ENCODE results near the gene CHAD. TPM values are rescaled to one million over a fixed set of nuclear protein-coding genes. Genes with fewer than 3 reads are reported as not detected.

The CHAD gene, protein sequence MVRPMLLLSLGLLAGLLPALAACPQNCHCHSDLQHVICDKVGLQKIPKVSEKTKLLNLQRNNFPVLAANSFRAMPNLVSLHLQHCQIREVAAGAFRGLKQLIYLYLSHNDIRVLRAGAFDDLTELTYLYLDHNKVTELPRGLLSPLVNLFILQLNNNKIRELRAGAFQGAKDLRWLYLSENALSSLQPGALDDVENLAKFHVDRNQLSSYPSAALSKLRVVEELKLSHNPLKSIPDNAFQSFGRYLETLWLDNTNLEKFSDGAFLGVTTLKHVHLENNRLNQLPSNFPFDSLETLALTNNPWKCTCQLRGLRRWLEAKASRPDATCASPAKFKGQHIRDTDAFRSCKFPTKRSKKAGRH
- total RNA-seq = 2.1 TPM

DNA sequence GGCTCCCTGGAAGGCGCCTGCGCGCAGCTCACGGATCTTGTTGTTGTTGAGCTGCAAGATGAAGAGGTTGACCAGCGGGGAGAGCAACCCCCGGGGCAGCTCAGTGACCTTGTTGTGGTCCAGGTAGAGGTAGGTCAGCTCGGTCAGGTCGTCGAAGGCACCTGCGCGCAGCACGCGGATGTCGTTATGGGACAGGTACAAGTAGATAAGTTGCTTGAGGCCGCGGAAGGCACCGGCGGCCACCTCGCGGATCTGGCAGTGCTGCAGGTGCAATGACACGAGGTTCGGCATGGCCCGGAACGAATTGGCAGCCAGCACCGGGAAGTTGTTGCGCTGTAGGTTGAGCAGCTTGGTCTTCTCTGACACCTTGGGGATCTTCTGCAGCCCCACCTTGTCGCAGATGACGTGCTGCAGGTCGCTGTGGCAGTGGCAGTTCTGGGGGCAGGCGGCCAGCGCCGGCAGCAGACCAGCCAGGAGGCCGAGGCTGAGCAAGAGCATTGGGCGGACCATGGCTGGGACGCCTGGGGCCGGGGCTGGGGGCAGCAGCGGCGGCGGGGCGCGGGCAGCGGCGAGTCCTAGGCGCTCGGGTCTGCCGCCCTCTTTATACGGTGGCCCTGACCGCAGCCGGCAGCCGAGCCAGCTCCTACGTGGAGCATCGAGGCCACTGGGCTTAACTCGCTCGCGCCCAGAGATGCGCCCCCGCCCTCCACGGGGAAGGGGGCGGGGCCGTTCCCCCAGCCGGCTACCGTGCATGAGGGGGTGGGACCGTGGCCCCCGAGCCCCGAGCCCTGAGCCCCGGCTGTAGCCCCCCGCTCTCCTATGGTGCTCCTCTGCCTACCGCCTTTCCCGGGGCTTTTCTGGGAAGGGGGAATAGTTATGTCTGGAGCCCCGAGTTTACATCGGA lies at the start of gene CHAD:
Gene CHAD (minus strand): TSS at position 577 of the 904 bp plus-strand sequence. CDS start 67 bp downstream, at position 510.
- DNase-seq (ENCODE audit: low spot score) = peak; percentile 36

DNA sequence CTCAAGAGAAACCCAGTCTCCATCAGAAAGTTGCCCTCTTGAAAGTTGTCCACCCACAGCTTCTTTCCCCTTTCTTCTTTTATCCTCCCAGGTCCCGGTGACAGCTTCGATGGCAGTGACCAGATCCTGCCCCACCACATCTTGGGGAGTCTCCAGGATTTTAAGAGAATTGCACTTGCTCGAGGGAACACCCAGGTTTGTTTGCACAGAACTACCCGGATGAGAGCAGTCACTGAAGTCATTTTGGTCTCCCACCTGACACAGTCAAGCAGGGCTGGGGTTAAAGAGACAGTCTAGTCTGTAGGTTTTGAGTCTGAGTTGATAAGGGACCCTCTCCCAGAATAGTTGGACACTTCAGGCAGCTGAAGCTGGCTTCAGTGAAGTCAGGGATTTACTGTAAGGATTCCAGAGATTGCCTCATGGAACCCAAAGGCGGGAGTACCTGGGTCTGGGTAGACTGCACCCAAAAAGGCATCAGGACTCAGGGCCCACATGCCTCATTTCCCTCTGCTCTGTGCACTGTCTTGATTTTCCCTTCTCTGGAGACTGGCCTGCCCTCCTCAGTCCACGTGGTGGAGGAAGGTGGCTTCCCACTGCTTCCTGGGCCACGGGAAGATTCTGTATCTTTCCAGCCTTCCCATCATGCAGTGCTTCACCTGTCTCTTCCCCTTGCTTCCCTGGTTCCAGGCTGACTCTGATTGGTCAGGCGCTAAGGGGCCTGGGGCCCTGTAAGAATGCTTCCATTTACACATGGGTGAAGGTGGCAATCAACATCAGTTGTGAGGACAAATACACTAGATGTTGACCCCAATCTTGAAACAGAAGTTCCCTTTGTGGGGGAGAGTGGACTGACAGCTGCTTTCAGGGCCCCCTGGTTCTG lies 49.1 kb upstream of the CHAD start:
- no peak for DNase-seq (ENCODE audit: low spot score)

DNA sequence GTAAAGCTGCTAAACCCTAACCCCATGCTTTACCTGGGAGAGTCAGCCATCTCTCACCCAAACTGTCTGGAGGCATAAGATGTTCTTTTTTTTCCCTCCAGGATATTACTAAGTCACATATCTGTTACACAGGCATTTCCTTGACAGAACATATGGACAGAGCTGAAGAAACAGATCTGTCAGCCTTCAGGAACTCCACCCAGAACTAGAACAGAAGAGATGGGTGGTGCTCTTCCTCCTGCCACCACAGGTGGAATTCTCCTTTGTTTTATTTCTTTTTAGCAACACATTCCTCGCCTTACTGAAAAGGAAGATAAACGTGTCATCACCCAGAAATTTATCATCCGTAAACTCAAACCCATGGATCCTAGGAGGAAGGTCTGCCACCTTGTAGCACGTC lies 48.3 kb upstream of the CHAD start:
- DNase-seq (ENCODE audit: low spot score) = no peak

DNA sequence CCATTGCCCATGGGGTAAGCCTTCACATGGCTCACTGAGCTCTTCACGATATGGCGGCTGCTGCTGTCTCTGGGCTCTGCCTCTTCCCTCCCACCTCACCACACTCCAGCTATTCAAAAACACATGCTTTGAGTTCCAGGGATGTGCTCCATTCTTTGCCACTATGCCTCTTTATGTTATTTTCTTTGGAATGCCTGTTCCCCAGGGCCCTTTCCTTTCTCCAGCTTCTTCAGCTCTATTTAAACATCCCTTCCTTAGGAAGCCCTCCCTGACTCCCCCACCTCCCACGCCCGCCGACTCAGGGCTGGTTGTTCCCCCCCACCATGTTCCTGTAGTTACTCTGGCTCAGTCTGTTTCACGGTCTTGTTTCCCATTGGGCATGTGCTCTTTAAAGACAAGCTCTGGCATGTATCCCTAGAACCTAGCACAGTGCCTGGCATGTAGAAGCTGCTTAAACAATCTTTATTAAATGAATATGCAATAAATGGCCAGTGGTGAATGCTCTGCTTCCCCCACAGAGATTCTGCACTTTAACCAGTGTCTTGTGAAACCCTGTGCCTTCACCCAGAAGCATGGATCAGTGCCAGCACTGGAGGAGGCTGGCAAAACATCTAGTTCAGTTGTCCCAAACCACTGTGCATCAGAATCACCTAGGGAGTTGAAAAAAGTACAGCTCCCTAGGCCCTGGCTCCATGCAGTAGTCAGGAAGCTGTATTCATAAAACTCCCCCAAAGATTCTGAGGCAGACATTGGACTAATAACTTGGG lies 46.4 kb upstream of the CHAD start:
- no peak for DNase-seq (ENCODE audit: low spot score)

DNA sequence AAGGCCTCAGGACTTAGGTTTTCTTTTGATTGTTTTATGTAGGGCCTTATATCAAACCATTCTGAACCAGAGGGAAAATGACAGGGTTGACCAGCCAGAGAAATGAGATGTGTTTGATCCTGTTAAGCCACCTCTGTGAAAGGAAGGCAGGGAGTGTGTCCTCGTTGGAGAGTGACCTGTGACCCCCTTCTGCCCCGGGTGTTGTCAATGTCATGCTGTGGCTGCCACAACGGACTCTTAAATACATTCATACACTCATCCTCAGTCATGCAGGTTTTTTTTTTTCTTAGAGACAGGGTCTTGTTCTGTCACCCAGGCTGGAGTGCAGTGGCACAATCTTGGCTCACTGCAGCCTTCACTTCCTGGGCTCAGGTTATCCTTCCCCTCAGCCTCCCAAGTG lies 45.7 kb upstream of the CHAD start:
- no peak for DNase-seq (ENCODE audit: low spot score)

DNA sequence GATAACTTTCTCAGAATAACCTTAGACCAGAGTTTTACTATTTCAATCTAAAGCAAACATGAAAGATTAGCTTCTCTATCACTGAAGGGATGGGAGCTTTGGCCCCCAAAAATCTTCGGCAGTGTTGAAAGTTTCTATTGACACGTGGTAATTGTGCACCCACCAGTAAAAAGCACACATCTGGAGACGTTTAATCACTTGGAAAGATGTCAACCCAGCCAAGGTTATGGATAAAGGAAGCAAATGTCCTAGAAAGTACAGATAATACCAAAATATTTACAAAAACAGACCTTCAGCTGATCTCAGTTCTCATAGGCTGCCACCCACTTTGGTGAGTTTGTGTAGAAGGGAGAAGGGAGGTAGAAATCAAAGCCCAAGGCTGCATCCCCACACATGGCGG lies 44.8 kb upstream of the CHAD start:
- no peak for DNase-seq (ENCODE audit: low spot score)

DNA sequence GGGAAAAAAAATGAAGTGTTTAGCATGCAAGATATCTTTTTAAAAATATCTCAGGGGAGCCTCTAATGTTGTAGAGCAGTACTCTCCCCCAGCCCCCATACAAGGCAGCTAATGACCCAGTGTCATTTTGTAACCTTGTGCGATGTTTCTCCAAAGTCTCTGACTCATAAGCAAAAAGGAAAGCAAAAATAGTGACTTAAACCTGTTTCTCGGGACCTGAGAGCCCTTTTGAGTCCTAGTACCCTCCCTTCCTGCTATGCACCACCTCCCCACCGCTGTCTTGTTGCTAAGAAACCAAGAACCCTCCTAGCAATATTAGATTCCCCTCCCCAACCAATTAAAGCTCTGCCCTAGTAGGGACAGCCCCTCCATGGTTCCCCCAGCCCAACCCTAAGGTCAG lies 42.4 kb upstream of the CHAD start:
- no peak for DNase-seq (ENCODE audit: low spot score)

DNA sequence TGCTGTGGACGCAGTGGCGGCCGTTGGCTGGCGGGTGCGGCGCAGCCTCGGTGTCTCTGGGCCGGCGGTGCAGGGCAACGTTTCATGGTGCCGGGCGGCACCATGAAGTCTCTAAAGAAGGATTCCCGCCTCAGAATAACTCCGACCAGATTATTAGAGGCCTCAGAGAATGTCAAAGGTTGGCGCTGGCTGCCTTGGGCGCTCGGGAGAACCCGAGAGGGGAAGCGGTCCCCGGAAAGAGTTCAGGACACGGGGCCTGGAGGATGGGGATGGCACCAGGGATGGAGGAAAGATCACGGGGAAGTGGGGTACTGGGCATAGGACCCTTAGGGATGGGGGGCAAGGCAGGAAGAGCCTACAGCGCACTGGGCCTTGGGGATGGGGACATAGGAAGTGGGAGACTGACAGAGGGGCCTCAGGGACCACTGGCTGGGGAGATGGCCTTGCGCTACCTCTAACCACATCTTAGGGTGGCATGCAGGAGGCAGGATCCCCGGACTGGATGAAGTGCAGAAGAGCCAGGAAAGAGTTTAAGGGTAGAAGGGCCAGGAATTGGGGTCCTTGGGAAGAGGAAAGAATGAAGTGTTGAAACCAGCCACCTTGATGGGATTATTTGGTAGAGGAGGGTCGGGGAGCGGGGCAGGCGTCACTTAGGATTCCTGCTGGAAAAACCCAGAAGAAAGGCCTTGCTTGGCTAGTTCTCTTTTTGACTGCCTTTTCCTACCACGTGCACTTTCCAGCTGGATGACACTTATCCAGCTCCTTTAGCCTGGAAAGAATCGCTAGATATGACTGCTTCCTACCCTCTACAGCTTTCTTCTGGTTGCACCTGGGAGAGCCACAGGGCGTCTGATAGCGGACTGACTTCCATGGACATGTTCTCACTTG lies 40.1 kb upstream of the CHAD start:
- DNase-seq (ENCODE audit: low spot score) = no peak

DNA sequence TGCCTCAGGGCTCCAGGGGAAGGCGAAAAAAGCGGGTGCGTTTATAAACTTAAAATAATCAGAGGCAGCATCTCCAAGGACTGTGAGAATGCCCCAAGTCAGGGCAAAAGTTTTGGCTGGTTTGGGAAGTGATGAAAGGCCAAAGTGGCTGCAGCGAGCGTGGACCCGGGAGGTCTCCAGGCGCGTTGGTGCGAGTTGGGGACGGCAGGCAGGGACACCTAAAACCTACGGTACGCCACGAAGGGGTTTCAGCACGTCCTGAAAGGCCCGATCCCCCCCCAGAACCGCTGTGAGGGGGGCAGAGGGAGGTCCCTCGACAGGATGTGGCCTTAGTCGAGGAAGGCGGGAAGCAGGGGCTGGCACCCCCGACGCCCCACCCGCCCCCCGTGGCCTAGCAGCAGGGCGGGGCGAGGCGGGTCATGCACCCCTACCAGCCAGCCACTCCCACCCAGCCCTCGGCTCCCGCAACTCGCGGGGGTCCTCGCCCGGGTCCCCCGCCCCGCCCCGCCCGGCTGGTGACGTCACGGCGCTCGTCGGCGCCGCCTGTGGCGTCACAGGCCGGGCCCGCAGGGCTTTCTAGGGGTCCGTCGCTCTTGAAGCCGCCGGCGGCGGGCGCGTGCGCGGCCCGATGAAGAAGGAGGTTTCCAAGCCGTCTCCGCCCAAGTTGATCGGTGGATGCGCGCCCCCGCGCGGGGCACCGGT lies 39.3 kb upstream of the CHAD start, which contains the start of gene MYCBPAP:
Gene MYCBPAP (plus strand): TSS at position 569 of the 702 bp plus-strand sequence. CDS start 236 bp downstream, outside the sequence.
- DNase-seq (ENCODE audit: low spot score) = peak; percentile 83

DNA sequence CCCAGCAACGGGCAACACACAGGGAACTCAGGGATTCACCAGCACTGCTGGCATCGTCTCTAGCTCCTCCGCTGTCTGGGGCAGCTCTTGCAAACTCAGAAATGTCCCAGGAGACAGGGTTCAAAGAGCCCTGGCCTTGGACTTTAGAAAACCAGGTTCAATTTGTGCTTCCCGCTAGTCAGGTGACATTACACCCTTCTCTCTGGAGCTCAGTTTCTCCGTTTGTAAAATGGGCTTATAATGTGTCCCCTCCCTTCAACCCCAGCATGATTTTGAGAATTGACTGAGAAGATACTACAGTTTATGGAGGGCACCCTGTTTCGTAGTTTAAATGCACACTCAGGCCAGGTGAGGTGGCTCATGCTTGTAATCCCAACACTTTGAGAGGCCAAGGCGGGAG lies 37.6 kb upstream of the CHAD start:
- no peak for DNase-seq (ENCODE audit: low spot score)

DNA sequence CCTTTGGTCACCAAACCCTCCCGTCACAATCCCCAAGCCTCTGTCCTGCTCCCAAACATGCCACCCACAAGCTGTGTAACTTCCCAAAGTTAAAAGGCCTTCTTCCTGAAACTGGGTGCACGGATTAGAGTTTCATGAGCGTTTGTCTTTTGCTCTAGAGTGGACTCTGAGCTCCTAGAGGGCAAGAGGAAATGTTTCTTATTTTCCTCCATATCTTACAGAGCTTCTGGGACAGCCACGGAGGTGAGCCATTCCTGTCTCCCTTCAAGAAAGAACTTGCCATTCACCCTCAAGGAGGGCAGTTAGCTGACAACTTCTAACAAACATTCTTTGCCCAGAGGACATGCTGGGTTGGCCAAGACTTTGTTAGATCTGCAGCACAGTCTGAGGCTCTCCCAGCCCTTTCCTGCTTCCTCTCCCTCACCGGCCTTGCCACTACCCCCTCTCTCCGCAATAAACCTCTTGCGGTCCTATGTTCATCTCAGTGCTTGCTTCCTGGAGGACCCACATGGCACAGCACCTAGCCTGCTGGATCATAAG lies 37.0 kb upstream of the CHAD start:
- DNase-seq (ENCODE audit: low spot score) = no peak

DNA sequence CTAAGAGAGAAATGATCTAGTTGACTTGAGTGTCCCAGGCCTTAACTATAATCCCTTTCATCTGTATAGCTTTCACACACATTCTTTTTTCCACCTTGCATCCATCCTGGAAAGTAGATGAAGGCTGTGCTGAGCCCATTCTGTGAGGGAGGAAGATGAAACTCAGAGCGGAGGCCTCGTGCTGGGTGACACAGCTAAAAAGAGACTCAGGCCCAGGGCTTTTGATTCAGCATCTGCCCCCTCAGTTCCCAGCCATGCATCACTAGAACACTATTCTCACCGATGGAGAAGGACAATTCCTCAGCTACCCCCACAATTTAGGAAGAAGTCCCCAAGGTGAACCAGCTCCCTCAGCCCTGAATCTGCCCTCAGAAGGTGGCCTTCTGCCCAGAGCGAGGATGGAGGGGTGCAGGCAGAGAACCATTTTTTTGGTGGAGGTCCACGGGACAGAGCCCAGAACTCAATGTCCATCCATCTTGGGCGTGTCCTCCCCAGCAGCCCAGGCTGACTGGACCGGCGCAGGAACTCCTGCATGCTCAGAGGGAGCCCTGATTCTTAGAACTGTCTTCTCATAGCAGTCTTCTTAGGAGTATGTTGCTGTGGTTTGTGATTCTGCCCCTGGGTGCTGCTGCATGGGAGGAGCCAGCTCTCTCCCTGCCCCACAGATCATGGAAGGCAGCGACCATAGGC lies 33.8 kb upstream of the CHAD start:
- no peak for DNase-seq (ENCODE audit: low spot score)

DNA sequence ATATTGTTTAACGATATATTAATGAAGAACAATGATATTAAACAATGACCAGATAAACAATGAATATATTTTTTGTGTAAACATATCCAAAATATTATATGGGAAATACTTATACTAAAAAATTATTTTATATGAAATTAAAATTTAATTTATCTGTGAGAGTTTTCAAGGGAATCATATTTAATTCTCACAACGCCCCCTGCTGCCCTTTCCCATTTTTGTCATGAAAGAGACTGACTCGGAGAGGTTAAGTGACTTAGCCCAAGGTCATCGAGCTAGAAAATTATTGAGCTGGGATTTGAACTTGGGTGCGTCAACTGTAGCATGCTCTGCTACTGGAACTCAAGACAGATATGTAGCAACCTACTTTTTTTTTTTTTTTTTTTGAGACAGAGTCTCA lies 32.4 kb upstream of the CHAD start:
- peak; percentile 48 for DNase-seq (ENCODE audit: low spot score)

DNA sequence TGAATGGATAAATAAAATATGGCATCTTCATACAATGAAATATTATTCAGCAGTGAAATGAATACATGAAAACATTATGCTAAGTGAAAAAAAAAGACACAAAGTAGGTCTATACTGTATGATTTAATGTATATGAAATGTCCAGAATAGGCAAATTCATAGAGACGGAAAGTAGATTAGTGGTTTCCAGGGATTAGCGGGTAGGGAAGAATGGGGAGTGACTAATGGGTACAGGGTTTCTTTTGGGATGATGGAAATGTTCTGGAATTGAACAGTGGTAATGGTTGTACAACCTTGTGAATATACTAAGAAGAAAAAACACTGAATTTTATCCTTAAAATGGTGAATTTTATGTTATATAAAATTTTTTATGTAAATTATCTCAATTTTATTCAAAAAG lies 31.0 kb upstream of the CHAD start:
- DNase-seq (ENCODE audit: low spot score) = no peak

DNA sequence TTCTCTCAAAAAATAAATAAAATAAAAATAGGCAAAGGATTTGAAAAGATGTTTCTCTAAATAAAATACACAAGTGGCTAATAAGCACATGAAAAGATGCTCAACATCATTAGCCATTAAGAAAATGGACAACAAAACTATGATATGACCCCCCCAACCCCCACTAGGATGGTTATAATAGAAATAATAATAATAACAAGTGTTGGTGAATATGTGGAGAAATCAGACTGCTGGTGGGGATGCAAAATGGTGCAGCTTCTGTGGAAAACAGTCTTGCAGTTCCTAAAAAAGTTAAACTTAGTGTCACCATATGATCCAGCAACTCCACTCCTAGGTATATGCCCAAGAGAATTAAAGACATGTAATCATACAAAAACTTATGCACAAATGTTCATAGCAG lies 30.6 kb upstream of the CHAD start:
- DNase-seq (ENCODE audit: low spot score) = no peak

DNA sequence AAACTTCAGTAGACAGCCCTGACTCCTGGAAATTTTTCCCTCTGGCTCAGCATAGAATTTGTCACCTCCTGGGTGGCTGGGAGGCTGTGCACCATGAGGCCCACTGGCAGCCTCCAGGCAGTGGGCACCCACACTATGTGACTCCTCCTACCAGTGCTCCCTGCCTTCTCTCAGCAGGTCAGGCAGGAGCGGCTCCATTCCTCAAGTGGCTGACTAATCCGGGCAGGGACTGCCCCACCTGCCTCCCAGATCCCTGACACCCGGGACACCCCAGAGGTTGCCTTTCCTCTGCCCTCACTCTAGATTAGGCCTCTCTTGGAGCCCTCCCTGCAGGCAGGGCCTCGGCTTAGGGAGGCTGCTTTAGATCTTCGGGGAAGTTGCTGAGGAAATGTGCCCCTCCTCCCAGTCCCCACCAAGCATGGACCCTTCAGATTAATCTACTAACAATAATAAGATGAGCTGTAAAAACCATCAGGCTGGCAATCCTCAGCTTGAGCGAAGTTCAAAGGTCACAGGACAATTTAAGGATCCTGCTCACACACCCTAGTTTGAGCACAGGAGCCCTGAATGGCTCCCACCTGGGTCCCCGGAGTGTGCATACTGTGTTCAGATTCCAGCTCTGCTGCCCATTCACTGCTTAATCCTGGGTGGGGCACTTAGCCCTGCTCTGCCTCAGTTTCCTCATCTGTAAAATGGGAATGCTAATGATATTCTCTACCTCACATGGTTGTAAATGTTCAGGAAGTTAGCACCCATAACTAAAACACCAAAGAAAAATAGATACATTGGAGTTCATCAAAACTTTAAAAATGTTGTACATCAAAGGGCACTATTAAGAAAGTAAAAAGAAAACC lies 29.6 kb upstream of the CHAD start:
- DNase-seq (ENCODE audit: low spot score) = no peak

DNA sequence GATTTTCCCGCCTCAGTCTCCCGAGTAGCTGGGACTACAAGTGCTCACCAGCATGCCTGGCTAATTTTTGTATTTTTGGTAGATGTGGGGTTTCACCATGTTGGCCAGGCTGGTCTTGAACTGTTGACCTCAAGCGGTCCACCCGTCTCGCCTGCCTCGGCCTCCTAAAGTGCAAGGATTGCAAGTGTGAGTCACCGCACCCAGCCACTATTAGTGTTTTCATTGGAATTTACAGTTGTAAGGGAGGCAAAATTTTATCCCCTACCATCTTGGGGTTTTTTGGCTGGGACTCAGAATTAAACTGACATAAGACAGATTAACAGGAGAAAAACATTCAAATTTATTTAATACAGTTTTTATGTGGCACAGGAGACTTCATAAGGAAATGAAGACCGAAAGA lies 27.2 kb upstream of the CHAD start:
- DNase-seq (ENCODE audit: low spot score) = no peak

All from mucosa of gallbladder (tissue), 1 donor.